HL-60 (cell line): ENCODE data around the gene TRMT112.

Experiments
- DNase-seq, 2 experiments: peaks; one replicate each; pipeline ENCODE4 v3.0.0-alpha.2; 2010 to 2020; ENCODE audit warnings: low read depth in 1 of 2, low spot score in 1 of 2
- H3K27ac ChIP-seq: fragments of 250-450 bp; sonication (Bioruptor Pico); replicated peaks from 2 replicates; pipeline ENCODE4 v1.5.1; 2020; ENCODE audit warnings: mild to moderate bottlenecking, moderate library complexity
- H3K27me3 ChIP-seq: fragments of 250-450 bp; sonication (Bioruptor Pico); 2 replicates; pipeline ENCODE4 v1.5.1; 2021; ENCODE audit warnings: mild to moderate bottlenecking, moderate library complexity; ENCODE audit not compliant: insufficient read depth, poor library complexity, severe bottlenecking
- H3K4me3 ChIP-seq: replicated peaks from 2 replicates; pipeline ENCODE4 v1.5.1; 2011; ENCODE audit warnings: mild to moderate bottlenecking, control low read depth, low read length; ENCODE audit not compliant: insufficient read depth
- GABPA ChIP-seq: IDR thresholded peaks from 2 replicates; pipeline ENCODE4 v1.6.1; 2012; ENCODE audit warnings: low read depth
- POLR2AphosphoS5 ChIP-seq: IDR thresholded peaks from 2 replicates; pipeline ENCODE4 v1.6.1; 2012; ENCODE audit warnings: low read depth
- SPI1 ChIP-seq: IDR thresholded peaks from 2 replicates; pipeline ENCODE4 v1.6.1; 2012; ENCODE audit warnings: low read depth, mild to moderate bottlenecking, borderline replicate concordance
- TF ChIP-seq, protein P1 (sequence below): IDR thresholded peaks from one replicate; pipeline ENCODE4 v1.5.1; 2011; ENCODE audit warnings: low read length, control low read depth, inconsistent platforms; ENCODE audit not compliant: insufficient read depth
- TF ChIP-seq, protein P2 (sequence below): IDR thresholded peaks from 2 replicates; pipeline ENCODE4 v1.6.1; 2012; ENCODE audit warnings: low read depth; ENCODE audit not compliant: insufficient replicate concordance

TRMT112 gene

DNA sequence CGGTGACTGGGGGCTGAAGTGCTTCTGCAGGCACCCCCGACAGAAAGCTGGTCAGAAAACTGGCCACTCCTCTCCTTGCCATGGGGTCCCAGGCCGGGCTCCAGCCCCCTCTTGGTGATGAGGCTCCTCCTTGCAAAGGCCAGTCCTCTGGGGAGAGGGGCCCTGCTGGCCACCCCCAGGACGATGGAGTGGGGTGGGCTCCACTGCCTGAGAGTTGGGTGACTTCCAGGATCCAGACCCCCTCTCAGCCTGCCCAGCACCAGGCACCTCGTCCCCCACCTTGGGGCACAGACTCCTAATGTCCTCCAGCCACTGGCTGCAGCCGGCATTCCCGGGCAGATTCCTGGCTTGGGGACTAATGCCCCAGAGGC, 41.2 kb upstream of the TRMT112 start:
- DNase-seq: no peak
- peak overlapping the region; percentile 86 for H3K4me3 ChIP-seq

DNA sequence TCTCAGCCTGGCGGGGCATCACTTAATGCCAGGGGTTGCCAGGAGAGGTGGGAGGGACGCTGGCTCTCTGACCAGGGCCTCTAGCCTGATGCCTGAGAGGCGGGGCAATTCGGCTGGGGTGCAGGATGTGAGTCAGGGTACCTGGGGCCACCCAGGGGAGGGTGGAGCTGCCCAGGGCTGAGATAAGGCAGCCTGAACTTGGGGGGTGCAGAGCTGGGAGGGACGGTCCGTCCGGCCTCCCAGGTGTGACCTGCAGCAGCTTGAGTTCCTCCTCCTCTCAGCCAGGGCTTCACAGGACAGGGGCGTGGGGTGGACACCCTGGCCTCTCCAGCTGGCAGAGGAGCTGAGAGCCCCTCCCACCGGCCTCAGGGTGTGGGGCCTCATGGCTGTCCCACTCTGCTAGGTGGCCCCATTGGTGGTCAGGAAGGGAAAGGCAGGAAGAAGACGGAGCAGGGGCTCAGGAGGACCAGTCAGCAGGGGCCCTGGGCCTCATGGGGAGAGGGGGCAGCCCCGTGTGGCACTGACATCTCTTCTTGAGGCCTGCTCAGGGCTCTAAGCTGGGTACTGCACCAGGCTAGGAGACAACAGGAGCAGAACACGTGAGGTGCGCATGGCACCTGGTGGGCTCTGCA, 40.7 kb upstream of the TRMT112 start:
- H3K4me3 ChIP-seq: no peak overlapping the region
- H3K27me3 ChIP-seq: no peaks in the 10 kb centered on the region
- no peak overlapping the region for H3K27ac ChIP-seq
- peak in 1 of 2 experiments; percentile 5 for DNase-seq
- TF ChIP-seq, protein P1, sequence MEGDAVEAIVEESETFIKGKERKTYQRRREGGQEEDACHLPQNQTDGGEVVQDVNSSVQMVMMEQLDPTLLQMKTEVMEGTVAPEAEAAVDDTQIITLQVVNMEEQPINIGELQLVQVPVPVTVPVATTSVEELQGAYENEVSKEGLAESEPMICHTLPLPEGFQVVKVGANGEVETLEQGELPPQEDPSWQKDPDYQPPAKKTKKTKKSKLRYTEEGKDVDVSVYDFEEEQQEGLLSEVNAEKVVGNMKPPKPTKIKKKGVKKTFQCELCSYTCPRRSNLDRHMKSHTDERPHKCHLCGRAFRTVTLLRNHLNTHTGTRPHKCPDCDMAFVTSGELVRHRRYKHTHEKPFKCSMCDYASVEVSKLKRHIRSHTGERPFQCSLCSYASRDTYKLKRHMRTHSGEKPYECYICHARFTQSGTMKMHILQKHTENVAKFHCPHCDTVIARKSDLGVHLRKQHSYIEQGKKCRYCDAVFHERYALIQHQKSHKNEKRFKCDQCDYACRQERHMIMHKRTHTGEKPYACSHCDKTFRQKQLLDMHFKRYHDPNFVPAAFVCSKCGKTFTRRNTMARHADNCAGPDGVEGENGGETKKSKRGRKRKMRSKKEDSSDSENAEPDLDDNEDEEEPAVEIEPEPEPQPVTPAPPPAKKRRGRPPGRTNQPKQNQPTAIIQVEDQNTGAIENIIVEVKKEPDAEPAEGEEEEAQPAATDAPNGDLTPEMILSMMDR: no peak
- no peak for TF ChIP-seq GABPA
- no peak for TF ChIP-seq SPI1
- TF ChIP-seq, protein P2, sequence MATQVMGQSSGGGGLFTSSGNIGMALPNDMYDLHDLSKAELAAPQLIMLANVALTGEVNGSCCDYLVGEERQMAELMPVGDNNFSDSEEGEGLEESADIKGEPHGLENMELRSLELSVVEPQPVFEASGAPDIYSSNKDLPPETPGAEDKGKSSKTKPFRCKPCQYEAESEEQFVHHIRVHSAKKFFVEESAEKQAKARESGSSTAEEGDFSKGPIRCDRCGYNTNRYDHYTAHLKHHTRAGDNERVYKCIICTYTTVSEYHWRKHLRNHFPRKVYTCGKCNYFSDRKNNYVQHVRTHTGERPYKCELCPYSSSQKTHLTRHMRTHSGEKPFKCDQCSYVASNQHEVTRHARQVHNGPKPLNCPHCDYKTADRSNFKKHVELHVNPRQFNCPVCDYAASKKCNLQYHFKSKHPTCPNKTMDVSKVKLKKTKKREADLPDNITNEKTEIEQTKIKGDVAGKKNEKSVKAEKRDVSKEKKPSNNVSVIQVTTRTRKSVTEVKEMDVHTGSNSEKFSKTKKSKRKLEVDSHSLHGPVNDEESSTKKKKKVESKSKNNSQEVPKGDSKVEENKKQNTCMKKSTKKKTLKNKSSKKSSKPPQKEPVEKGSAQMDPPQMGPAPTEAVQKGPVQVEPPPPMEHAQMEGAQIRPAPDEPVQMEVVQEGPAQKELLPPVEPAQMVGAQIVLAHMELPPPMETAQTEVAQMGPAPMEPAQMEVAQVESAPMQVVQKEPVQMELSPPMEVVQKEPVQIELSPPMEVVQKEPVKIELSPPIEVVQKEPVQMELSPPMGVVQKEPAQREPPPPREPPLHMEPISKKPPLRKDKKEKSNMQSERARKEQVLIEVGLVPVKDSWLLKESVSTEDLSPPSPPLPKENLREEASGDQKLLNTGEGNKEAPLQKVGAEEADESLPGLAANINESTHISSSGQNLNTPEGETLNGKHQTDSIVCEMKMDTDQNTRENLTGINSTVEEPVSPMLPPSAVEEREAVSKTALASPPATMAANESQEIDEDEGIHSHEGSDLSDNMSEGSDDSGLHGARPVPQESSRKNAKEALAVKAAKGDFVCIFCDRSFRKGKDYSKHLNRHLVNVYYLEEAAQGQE: no peak
- TF ChIP-seq POLR2AphosphoS5: no peak

More for the DNA sequence above, 41.2 kb upstream of the TRMT112 start:
- TF ChIP-seq POLR2AphosphoS5 (no peak), GABPA (no peak), SPI1 (no peak)
- TF ChIP-seq, protein P2: no peak
- TF ChIP-seq, protein P1: no peak
- H3K27me3 ChIP-seq: no peaks in the 10 kb centered on the region
- peak overlapping the region; percentile 41 for H3K27ac ChIP-seq

DNA sequence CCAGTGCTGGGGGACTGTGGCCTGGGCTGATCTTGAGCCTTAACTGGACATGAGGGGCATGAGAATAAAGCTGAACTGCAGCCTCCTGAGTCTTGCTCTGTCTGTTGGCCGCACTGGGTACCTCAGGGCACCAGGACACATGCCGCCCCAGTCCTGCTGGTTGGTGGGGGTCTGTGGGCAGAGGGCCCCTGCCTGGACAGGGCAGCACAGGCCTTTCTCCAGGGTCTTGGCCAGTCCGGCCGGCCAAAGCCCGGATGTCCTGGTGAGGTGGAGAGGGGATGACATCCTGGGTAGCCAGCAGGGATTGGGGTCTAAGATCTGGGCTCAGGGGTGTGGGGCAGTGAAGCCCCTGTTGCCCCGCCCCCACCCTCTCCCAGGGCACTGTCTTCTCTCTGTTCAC, 40.1 kb upstream of the TRMT112 start:
- TF ChIP-seq, protein P2: no peak
- TF ChIP-seq POLR2AphosphoS5: no peak
- TF ChIP-seq, protein P1: no peak
- Histone ChIP-seq H3K27ac (no peak overlapping the region), H3K4me3 (no peak overlapping the region), H3K27me3 (no peaks in the 10 kb centered on the region)
- DNase-seq: no peak
